GM23338 (cell line): Measurements from ENCODE around the gene CMSS1. TPM values are rescaled to one million over a fixed set of nuclear protein-coding genes. Genes with fewer than 3 reads are reported as not detected.

ENCODE experiments used
- ATAC-seq: fragments of 200-7000 bp; cut with Tn5 transposase; 3 replicates; pipeline ENCODE4 v1.9.1; 2020
- DNase-seq: peaks from one replicate; pipeline ENCODE4 v3.0.0-alpha.2; 2015; ENCODE audit warnings: low spot score
- H2AFZ ChIP-seq: fragments of 200-600 bp; sonication (generic); 2 replicates; pipeline ENCODE4 v1.8.0; 2016; ENCODE audit warnings: antibody characterized with exemption, mild to moderate bottlenecking, moderate library complexity
- H3F3A ChIP-seq: fragments of 200-600 bp; sonication (generic); replicated peaks from 2 replicates; pipeline ENCODE4 v1.8.0; 2017; ENCODE audit warnings: antibody characterized with exemption, mixed run types, low read depth
- H3K27ac ChIP-seq: fragments of 200-600 bp; sonication (generic); 2 replicates; pipeline ENCODE4 v1.6.1; 2016; ENCODE audit warnings: low read depth
- H3K27me3 ChIP-seq: fragments of 200-600 bp; sonication (generic); 2 replicates; pipeline ENCODE4 v1.8.0; 2016; ENCODE audit warnings: mild to moderate bottlenecking, mixed run types, moderate library complexity; ENCODE audit not compliant: insufficient read depth
- H3K36me3 ChIP-seq: fragments of 200-600 bp; sonication (generic); 2 replicates; pipeline ENCODE4 v1.8.0; 2016; ENCODE audit warnings: mild to moderate bottlenecking; ENCODE audit not compliant: insufficient read depth
- H3K4me1 ChIP-seq: fragments of 200-600 bp; sonication (generic); 2 replicates; pipeline ENCODE4 v1.8.0; 2016; ENCODE audit warnings: mild to moderate bottlenecking, moderate library complexity; ENCODE audit not compliant: insufficient read depth
- H3K4me2 ChIP-seq: fragments of 200-600 bp; sonication (generic); 2 replicates; pipeline ENCODE4 v1.7.1; 2017; ENCODE audit warnings: mixed run types
- H3K4me3 ChIP-seq: fragments of 200-600 bp; sonication (generic); 2 replicates; pipeline ENCODE4 v1.6.1; 2016; ENCODE audit warnings: mixed run types
- H3K79me2 ChIP-seq: fragments of 200-600 bp; sonication (generic); replicated peaks from 2 replicates; pipeline ENCODE4 v1.8.0; 2017; ENCODE audit warnings: mild to moderate bottlenecking; ENCODE audit not compliant: insufficient read depth
- H3K9me2 ChIP-seq: fragments of 200-600 bp; sonication (generic); 2 replicates; pipeline ENCODE4 v1.8.0; 2017; ENCODE audit not compliant: insufficient read depth
- H4K20me1 ChIP-seq: fragments of 200-600 bp; sonication (generic); replicated peaks from 2 replicates; pipeline ENCODE4 v1.8.0; 2017; ENCODE audit warnings: mild to moderate bottlenecking; ENCODE audit not compliant: insufficient read depth
- H3K27ac Mint-ChIP-seq: 2 replicates; pipeline ENCODE4 v1.8.0; 2020; ENCODE audit warnings: inconsistent platforms, mild to moderate bottlenecking, moderate library complexity, mixed read lengths
- H3K27me3 Mint-ChIP-seq: 3 replicates; pipeline ENCODE4 v1.8.0; 2022; ENCODE audit warnings: low read depth, mild to moderate bottlenecking, moderate library complexity, mixed read lengths, inconsistent platforms; ENCODE audit not compliant: insufficient read depth, poor library complexity
- H3K36me3 Mint-ChIP-seq: 3 replicates; pipeline ENCODE4 v1.8.0; 2021; ENCODE audit warnings: low read depth, mild to moderate bottlenecking, inconsistent platforms, moderate library complexity, mixed read lengths
- H3K4me1 Mint-ChIP-seq: 3 replicates; pipeline ENCODE4 v1.8.0; 2020; ENCODE audit warnings: mild to moderate bottlenecking, inconsistent platforms, mixed read lengths
- H3K4me3 Mint-ChIP-seq: 3 replicates; pipeline ENCODE4 v1.8.0; 2021; ENCODE audit warnings: moderate library complexity, mild to moderate bottlenecking, inconsistent platforms, mixed read lengths
- H3K9me3 Mint-ChIP-seq: 3 replicates; pipeline ENCODE4 v1.8.0; 2020; ENCODE audit warnings: moderate library complexity, mild to moderate bottlenecking, inconsistent platforms, mixed read lengths
- CREB1 ChIP-seq: fragments of 250-450 bp; sonication (Bioruptor Pico); IDR thresholded peaks from 2 replicates; pipeline ENCODE4 v1.5.0; 2020; ENCODE audit warnings: low read depth, mild to moderate bottlenecking, moderate library complexity
- ETS1 ChIP-seq: IDR thresholded peaks from 2 replicates; pipeline ENCODE4 v1.6.1; 2016; ENCODE audit warnings: antibody characterized with exemption
- EZH2 ChIP-seq: fragments of 200-600 bp; sonication (generic); IDR thresholded peaks from one replicate; pipeline ENCODE4 v1.8.0; 2017; ENCODE audit warnings: antibody characterized with exemption, mild to moderate bottlenecking, low read depth; ENCODE audit not compliant: unreplicated experiment
- EZH2phosphoT487 ChIP-seq: fragments of 200-600 bp; sonication (generic); IDR thresholded peaks from one replicate; pipeline ENCODE4 v1.8.1; 2018; ENCODE audit warnings: antibody characterized with exemption; ENCODE audit not compliant: unreplicated experiment
- JUNB ChIP-seq: IDR thresholded peaks from one replicate; pipeline ENCODE4 v1.6.1; 2016; ENCODE audit warnings: antibody characterized with exemption; ENCODE audit not compliant: unreplicated experiment
- NANOG ChIP-seq: IDR thresholded peaks from 2 replicates; pipeline ENCODE4 v1.6.1; 2016; ENCODE audit warnings: antibody characterized with exemption, borderline replicate concordance
- POLR2AphosphoS5 ChIP-seq: IDR thresholded peaks from 2 replicates; pipeline ENCODE4 v1.6.1; 2016; ENCODE audit warnings: antibody characterized with exemption, low read depth
- REST ChIP-seq: IDR thresholded peaks from one replicate; pipeline ENCODE4 v1.6.1; 2018; ENCODE audit warnings: antibody characterized with exemption; ENCODE audit not compliant: unreplicated experiment
- STAT1 ChIP-seq: IDR thresholded peaks from one replicate; pipeline ENCODE4 v1.6.1; 2016; ENCODE audit warnings: antibody characterized with exemption; ENCODE audit not compliant: unreplicated experiment
- ZNF114 ChIP-seq: fragments of 250-450 bp; sonication (Bioruptor Pico); IDR thresholded peaks from 2 replicates; pipeline ENCODE4 v1.5.0; 2020; ENCODE audit warnings: mild to moderate bottlenecking, moderate library complexity
- ZNF331 ChIP-seq: fragments of 250-450 bp; sonication (Bioruptor Pico); IDR thresholded peaks from 2 replicates; pipeline ENCODE4 v1.5.0; 2020; ENCODE audit warnings: low read depth, mild to moderate bottlenecking, moderate library complexity
- ZNF462 ChIP-seq: fragments of 250-450 bp; sonication (Bioruptor Pico); IDR thresholded peaks from 2 replicates; pipeline ENCODE4 v1.5.0; 2020; ENCODE audit warnings: mild to moderate bottlenecking, moderate library complexity
- polyA plus RNA-seq: library from polyadenylated mRNA; unstranded; fragments of >200 nt; fragmentation: Nextera tagmentation; extraction: Ambion mirVana; gene quantifications from 2 replicates; pipeline ENCODE4 v1.2.1, GENCODE V29; 2016
- total RNA-seq: library from RNA; depleted of rRNA; stranded (reverse); fragments of >200 nt; shearing (Covaris generic); gene quantifications from 2 replicates; pipeline ENCODE4 v1.2.3, GENCODE V29; 2014
- TF ChIP-seq, protein P1 (sequence below), 2 experiments: fragments of 200-600 bp in 1 of 2; sonication (generic) in 1 of 2; conservative IDR thresholded peaks; 2 replicates each; pipeline versions ENCODE4 v1.5.1 to v1.6.1; 2016 to 2017; ENCODE audit warnings: antibody characterized with exemption in 2 of 2, low read depth in 2 of 2, mild to moderate bottlenecking in 2 of 2, moderate library complexity in 1 of 2

Gene CMSS1
- total and polyA plus RNA-seq, 2 experiments from 2014 or later = 39.4 to 187 TPM

GRCh38 chr3:100082714-100083113 lies 265.1 kb downstream of the CMSS1 start:
- H3K4me1 Mint-ChIP-seq = peaks cover 18% of the 10 kb centered on the region
- no peaks in the 10 kb centered on the region for H3K36me3 ChIP-seq

More at GRCh38 chr3:100082714-100083113, 265.1 kb downstream of the CMSS1 start:
- DNase-seq = no peak
- no peak overlapping the region for H3K27ac Mint-ChIP-seq
- TF ChIP-seq EZH2phosphoT487 (no peak), POLR2AphosphoS5 (no peak), CREB1 (CRISPR knock-in tag) (no peak), ZNF114 (CRISPR knock-in tag) (no peak), NANOG (no peak), ETS1 (no peak), ZNF331 (no peak), EZH2 (no peak), ZNF462 (CRISPR knock-in tag) (no peak), JUNB (no peak), STAT1 (no peak), REST (no peak)
- TF ChIP-seq, protein P1, sequence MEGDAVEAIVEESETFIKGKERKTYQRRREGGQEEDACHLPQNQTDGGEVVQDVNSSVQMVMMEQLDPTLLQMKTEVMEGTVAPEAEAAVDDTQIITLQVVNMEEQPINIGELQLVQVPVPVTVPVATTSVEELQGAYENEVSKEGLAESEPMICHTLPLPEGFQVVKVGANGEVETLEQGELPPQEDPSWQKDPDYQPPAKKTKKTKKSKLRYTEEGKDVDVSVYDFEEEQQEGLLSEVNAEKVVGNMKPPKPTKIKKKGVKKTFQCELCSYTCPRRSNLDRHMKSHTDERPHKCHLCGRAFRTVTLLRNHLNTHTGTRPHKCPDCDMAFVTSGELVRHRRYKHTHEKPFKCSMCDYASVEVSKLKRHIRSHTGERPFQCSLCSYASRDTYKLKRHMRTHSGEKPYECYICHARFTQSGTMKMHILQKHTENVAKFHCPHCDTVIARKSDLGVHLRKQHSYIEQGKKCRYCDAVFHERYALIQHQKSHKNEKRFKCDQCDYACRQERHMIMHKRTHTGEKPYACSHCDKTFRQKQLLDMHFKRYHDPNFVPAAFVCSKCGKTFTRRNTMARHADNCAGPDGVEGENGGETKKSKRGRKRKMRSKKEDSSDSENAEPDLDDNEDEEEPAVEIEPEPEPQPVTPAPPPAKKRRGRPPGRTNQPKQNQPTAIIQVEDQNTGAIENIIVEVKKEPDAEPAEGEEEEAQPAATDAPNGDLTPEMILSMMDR (conservative IDR thresholded peaks at IDR 0.05; ENCODE audit: low read depth in 2 of 2) = no peak
- no peaks in the 10 kb centered on the region for H3K79me2 ChIP-seq
- ATAC-seq = no peak
- H3F3A ChIP-seq = no peaks in the 10 kb centered on the region
- no peaks in the 10 kb centered on the region for H3K27me3 ChIP-seq
- no peak overlapping the region for H3K4me2 ChIP-seq
- no peaks in the 10 kb centered on the region for H4K20me1 ChIP-seq
- H3K9me3 Mint-ChIP-seq = no peaks in the 10 kb centered on the region
- no peaks in the 10 kb centered on the region for H3K27me3 Mint-ChIP-seq
- no peaks in the 10 kb centered on the region for H3K9me2 ChIP-seq
- H3K4me3 Mint-ChIP-seq = no peak overlapping the region
- no peaks in the 10 kb centered on the region for H3K36me3 Mint-ChIP-seq
- H3K4me1 ChIP-seq = peaks cover 7% of the 10 kb centered on the region; the same call in 1 of the 2 replicates
- no peak overlapping the region for H3K27ac ChIP-seq
- H3K4me3 ChIP-seq = no peak overlapping the region
- no peak overlapping the region for H2AFZ ChIP-seq
